ENCODE data around the gene USP6NL. TPM values are rescaled to one million over a fixed set of nuclear protein-coding genes. Genes with fewer than 3 reads are reported as not detected.

USP6NL gene
- total and polyA plus RNA-seq, 9 of the 15 experiments (the other 6 are each of a cell fraction or from before 2014, with no cell fraction given), result 3.2 to 26.6 (median 19.8) TPM

DNA sequence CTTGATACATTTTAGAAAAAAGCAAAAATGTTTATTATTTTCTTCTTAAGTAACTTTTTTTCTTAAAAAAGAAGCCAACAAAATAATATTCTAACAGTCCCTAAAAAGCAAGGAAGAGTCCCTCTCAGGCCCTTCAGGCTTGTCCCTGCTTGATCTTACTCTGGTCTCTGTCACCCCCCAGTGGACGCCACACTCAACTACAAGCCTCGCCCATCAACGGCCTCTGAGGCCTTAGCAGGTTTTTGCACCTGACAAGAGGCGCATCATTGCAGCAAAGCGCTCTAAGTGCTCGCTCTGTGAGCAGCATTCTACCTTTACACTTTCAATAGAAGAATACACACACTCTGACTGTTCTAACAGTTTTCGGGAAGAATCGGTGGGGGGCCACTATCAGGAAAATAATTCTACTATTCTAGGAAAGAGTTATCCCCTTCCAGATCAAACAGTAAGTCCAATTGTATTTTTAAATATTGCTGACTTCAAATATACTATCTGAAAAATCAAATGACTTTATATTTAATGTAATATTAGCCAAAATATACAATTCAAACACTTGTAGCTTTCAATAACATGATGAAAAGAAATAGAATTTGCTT lies 139.2 kb downstream of the USP6NL start (continued):
- TF ChIP-seq, protein P1, sequence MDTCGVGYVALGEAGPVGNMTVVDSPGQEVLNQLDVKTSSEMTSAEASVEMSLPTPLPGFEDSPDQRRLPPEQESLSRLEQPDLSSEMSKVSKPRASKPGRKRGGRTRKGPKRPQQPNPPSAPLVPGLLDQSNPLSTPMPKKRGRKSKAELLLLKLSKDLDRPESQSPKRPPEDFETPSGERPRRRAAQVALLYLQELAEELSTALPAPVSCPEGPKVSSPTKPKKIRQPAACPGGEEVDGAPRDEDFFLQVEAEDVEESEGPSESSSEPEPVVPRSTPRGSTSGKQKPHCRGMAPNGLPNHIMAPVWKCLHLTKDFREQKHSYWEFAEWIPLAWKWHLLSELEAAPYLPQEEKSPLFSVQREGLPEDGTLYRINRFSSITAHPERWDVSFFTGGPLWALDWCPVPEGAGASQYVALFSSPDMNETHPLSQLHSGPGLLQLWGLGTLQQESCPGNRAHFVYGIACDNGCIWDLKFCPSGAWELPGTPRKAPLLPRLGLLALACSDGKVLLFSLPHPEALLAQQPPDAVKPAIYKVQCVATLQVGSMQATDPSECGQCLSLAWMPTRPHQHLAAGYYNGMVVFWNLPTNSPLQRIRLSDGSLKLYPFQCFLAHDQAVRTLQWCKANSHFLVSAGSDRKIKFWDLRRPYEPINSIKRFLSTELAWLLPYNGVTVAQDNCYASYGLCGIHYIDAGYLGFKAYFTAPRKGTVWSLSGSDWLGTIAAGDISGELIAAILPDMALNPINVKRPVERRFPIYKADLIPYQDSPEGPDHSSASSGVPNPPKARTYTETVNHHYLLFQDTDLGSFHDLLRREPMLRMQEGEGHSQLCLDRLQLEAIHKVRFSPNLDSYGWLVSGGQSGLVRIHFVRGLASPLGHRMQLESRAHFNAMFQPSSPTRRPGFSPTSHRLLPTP (IDR thresholded peaks at IDR 0.05; ENCODE audit: borderline replicate concordance, extremely low read depth, insufficient read length), result no peak
- TF ChIP-seq, protein P2, sequence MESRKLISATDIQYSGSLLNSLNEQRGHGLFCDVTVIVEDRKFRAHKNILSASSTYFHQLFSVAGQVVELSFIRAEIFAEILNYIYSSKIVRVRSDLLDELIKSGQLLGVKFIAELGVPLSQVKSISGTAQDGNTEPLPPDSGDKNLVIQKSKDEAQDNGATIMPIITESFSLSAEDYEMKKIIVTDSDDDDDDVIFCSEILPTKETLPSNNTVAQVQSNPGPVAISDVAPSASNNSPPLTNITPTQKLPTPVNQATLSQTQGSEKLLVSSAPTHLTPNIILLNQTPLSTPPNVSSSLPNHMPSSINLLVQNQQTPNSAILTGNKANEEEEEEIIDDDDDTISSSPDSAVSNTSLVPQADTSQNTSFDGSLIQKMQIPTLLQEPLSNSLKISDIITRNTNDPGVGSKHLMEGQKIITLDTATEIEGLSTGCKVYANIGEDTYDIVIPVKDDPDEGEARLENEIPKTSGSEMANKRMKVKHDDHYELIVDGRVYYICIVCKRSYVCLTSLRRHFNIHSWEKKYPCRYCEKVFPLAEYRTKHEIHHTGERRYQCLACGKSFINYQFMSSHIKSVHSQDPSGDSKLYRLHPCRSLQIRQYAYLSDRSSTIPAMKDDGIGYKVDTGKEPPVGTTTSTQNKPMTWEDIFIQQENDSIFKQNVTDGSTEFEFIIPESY (CRISPR knock-in tag; IDR thresholded peaks at IDR 0.05), result peak; percentile 33; the same call in 1 of the 2 replicates
- TF ChIP-seq, protein P3, sequence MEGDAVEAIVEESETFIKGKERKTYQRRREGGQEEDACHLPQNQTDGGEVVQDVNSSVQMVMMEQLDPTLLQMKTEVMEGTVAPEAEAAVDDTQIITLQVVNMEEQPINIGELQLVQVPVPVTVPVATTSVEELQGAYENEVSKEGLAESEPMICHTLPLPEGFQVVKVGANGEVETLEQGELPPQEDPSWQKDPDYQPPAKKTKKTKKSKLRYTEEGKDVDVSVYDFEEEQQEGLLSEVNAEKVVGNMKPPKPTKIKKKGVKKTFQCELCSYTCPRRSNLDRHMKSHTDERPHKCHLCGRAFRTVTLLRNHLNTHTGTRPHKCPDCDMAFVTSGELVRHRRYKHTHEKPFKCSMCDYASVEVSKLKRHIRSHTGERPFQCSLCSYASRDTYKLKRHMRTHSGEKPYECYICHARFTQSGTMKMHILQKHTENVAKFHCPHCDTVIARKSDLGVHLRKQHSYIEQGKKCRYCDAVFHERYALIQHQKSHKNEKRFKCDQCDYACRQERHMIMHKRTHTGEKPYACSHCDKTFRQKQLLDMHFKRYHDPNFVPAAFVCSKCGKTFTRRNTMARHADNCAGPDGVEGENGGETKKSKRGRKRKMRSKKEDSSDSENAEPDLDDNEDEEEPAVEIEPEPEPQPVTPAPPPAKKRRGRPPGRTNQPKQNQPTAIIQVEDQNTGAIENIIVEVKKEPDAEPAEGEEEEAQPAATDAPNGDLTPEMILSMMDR (IDR thresholded peaks at IDR 0.05 in 2 of 3, conservative IDR thresholded peaks at IDR 0.05 in 1 of 3; ENCODE audit: insufficient read depth in 2 of 3, low read depth in 1 of 3, low read length in 3 of 3), result peak; percentile 83 to 93 (median 87)
- TF ChIP-seq MCM2 (IDR thresholded peaks at IDR 0.05; ENCODE audit: low read depth) (no peak), RAD21 (CRISPR knock-in tag; conservative IDR thresholded peaks at IDR 0.05 in 1 of 2, IDR thresholded peaks at IDR 0.05 in 1 of 2) (peak; percentile 81 to 88), JUND (IDR thresholded peaks at IDR 0.05; ENCODE audit: borderline replicate concordance, low read depth, low read length) (0 out of 2 replicates have a peak, but pooled peaks have one; percentile 25), JUND (tag; IDR thresholded peaks at IDR 0.05; ENCODE audit: borderline replicate concordance, low read depth, low read length) (no peak), SLC30A9 (CRISPR knock-in tag; IDR thresholded peaks at IDR 0.05) (no peak)
